Lower leg skin (tissue), 3 donors: ENCODE measurements around the gene PPM1E.

Experiments used
- CTCF ChIP-seq, 3 donors: fragments of 450-650 bp; IDR thresholded peaks; one replicate each; pipeline ENCODE4 v1.5.1; 2016; ENCODE audit warnings: antibody characterized with exemption in 3 of 3, mild to moderate bottlenecking in 3 of 3, moderate library complexity in 2 of 3
- POLR2A ChIP-seq, 2 donors: fragments of 450-650 bp; IDR thresholded peaks; one replicate each; pipeline ENCODE4 v1.6.1; 2016 to 2017; ENCODE audit warnings: antibody characterized with exemption in 2 of 2, mild to moderate bottlenecking in 1 of 2, moderate library complexity in 1 of 2

GRCh38 chr17:58985971-58986370 lies 230.3 kb downstream of the PPM1E start:
- TF ChIP-seq CTCF (IDR thresholded peaks at IDR 0.05), result no peak
- no peak for TF ChIP-seq POLR2A (IDR thresholded peaks at IDR 0.05)
